ENCODE results near the gene CFB. TPM values are rescaled to one million over a fixed set of nuclear protein-coding genes. Genes with fewer than 3 reads are reported as not detected.
A peak's percentile ranks its signal among the peaks of the same experiment; 100 is the strongest.
"Not testable (repeated sequence)": the region's sequence is repeated elsewhere in the genome, so short reads cannot be mapped to it uniquely, and the experiment has no call there.

The CFB gene
- total RNA-seq, 1 donor: 12.1 TPM

- DNase-seq (ENCODE audit: low read depth): no peak
- no peak overlapping the region for H3K4me3 ChIP-seq (ENCODE audit: low read depth, low read length)
- no peak for TF ChIP-seq CTCF (IDR thresholded peaks at IDR 0.05; ENCODE audit: insufficient read depth, low read depth, low read length)
Observed at GRCh38 chr6:31906122-31906521, 39.8 kb upstream of the CFB start.

GRCh38 chr6:31906727-31907126, 39.2 kb upstream of the CFB start:
- H3K4me3 ChIP-seq (ENCODE audit: low read depth, low read length); DNase-seq (ENCODE audit: low read depth): not testable (repeated sequence)

- H3K4me3 ChIP-seq (ENCODE audit: low read depth, low read length): no peak overlapping the region
- no peak for TF ChIP-seq CTCF (IDR thresholded peaks at IDR 0.05; ENCODE audit: insufficient read depth, low read depth, low read length)
- DNase-seq (ENCODE audit: low read depth): peak; percentile 91
Observed at GRCh38 chr6:31907158-31907813, 38.6 kb upstream of the CFB start.

- not testable (repeated sequence) for DNase-seq (ENCODE audit: low read depth)
Observed at GRCh38 chr6:31908255-31908654, 37.6 kb upstream of the CFB start.

DNA sequence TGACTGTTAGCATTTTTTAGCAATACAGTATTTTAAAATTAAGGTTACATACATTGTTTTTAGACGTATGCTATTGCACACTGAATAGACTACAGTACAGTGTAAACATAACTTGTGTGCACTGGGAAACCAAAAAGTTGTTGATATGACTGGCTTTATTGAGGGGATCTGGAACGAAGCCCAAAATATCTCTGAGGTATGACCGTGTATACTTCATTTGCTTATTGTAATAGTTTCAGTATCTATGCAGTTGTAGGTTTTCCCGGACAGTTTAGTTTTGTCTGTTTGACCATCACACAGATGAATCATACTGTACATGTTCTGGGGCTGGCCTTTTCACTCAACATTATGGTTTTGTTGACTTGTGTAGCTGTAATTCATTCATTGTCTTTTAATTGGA, 37.1 kb upstream of the CFB start:
- peak; percentile 63 for DNase-seq (ENCODE audit: low read depth)
- no peak overlapping the region for H3K4me3 ChIP-seq (ENCODE audit: low read depth, low read length)
- no peak for TF ChIP-seq CTCF (IDR thresholded peaks at IDR 0.05; ENCODE audit: insufficient read depth, low read depth, low read length)

More at GRCh38 chr6:31908255-31908654, 37.6 kb upstream of the CFB start:
- H3K4me3 ChIP-seq (ENCODE audit: low read depth, low read length): not testable (repeated sequence)

DNA sequence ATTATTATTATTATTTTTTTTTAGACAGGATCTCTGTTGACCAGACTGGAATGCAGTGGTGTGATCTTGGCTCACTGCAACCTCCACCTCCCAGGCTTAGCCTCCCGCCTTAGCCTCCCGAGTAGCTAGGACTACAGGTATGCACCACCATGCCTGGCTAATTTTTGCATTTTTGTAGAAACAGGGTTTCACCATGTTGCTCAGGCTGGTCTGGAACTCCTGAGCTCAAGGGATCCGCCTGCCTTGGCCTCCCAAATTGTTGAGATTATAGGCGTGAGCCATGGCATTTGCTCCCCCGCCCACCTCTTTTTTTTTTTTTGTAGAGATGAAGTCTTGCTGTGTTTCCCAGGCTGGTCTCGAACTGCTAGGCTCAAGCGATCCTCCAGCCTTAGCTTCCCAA, 36.6 kb upstream of the CFB start:
- not testable (repeated sequence) for DNase-seq (ENCODE audit: low read depth); H3K4me3 ChIP-seq (ENCODE audit: low read depth, low read length)

GRCh38 chr6:31911826-31912585, 33.9 kb upstream of the CFB start:
- TF ChIP-seq CTCF (IDR thresholded peaks at IDR 0.05; ENCODE audit: insufficient read depth, low read depth, low read length): no peak
- no peak overlapping the region for H3K4me3 ChIP-seq (ENCODE audit: low read depth, low read length)
- no peak for DNase-seq (ENCODE audit: low read depth)

DNA sequence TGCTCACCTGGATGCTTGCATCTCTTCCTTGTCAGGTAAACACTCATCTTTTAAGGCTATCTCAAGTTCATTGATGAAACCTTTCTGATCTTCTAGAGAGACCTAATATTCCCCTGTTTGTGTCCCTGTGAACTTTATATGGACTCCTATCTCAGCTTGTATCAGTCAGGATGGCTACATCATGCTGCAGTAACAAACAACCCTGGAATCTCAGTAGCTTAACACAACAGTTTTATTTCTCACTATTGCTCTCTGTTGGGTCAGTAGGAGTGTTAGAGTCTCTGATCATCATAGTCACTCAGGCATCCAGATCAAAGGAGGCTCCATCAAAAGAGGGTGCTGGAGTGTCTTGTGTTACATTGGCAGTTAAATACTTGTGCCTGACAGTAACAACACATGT, 30.5 kb upstream of the CFB start:
- TF ChIP-seq CTCF (IDR thresholded peaks at IDR 0.05; ENCODE audit: insufficient read depth, low read depth, low read length): no peak
- no peak for DNase-seq (ENCODE audit: low read depth)
- no peak overlapping the region for H3K4me3 ChIP-seq (ENCODE audit: low read depth, low read length)
